MV-4-11 (cell line): ENCODE results near the gene RCAN1.

Source experiments
- DNase-seq: peaks from one replicate; lab custom pipeline; 2025; lab: John Stamatoyannopoulos, UW

Gene RCAN1

DNA sequence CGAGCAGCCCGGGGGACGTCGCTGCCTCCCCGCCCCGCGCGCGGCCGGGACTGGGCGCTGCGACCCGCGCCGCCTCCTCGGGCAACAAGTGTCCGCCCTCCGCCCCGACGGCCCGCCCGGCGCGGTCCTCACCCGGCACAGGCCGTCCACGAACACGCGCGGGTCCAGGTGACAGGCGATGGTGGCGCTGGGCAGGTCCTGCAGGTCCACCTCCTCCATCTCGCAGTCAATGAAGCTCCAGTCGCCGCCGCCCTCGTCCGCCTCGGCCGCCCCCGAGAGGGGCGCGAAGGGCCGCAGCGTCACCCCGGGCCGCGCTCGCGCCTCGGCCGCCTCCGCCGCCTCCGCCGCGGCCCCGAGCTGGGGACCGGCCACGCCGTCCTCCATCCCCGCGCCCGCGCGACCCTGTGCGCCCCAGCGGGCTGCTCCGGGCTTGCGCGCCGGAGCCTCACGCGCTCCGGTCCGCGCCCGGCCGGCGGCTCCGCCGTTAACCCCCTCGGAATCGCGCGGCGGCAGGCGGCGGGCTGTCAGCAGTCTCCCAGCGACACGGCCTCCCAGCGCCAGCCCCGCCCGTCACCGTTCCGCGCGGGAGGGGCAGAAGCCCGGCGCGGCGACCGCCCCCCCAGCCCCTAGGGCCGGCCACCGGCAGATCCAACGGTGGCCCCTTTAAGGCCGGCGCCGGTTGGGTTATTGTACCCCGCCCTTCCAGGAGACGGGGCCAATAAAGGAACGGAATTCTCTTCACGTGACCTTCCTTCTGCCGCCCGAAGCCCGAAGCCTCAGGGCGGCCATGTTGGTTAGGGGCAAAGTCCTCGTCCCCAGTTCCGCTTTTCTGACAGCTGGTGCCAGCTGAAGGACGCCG is at the start of gene RCAN1:
TSS of gene RCAN1 (minus strand) at position 486 of the 859 bp plus-strand sequence. CDS start at position 384, 102 bp downstream.
- DNase-seq, result peak; percentile 96

DNA sequence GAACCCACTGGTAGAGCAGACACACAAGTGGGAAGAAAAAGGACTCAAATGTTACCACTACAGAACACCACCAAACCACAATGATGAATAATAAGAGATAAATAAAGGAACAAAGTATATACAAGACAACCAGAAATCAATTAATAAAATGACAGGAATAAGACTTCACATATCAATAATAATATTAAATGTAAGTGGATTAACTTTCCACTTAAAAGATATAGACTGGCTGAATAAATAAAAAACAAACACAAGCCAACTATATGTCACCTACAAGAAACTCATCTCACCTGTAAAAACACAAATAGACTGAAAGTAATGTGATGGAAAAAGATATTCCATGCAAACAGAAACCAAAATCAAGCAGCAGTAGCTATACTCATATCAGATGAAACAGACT is 46.9 kb upstream of the RCAN1 start:
- DNase-seq, result no peak

DNA sequence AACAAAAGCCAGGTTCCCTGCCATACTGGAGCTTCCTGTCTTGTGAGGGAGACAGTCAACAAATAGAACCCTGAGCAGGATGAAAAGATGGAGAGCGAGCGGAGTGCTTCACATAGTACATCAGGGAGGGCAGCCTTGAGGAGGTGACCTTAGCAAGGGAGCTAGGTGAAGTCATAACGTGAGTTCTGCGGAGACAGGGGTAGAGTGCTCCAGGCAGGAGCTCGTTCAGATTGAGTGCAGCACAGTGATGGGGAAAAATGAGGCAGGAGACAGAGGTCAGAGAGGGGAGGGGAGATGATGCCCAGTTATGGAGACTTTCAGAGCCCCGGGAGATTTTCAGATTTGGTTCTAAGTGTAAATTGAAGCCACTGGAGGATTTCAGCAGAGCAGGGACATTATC is 38.6 kb upstream of the RCAN1 start:
- no peak for DNase-seq

DNA sequence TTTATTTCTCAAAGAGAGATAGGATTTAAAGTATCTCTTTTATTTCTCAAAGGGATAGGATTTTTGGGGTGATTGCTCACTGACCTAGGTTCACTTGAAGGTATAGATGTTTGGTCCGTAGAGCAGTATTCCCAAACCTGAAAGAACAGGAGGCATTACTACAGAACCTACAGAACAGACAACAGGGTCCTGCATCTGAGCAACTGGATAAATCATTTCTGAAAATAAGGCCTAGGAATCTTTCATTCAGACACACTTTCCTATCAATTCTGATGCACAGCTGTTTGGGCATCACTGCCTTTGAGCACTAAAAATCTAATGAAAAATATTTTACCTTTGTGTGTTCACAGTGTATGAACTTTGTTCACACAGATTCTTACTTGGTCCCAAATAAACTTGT is 36.7 kb upstream of the RCAN1 start:
- no peak for DNase-seq

GRCh38 chr21:34650861-34651431 is 36.0 kb upstream of the RCAN1 start:
- no peak for DNase-seq

GRCh38 chr21:34649400-34649799 is 34.5 kb upstream of the RCAN1 start:
- no peak for DNase-seq

DNA sequence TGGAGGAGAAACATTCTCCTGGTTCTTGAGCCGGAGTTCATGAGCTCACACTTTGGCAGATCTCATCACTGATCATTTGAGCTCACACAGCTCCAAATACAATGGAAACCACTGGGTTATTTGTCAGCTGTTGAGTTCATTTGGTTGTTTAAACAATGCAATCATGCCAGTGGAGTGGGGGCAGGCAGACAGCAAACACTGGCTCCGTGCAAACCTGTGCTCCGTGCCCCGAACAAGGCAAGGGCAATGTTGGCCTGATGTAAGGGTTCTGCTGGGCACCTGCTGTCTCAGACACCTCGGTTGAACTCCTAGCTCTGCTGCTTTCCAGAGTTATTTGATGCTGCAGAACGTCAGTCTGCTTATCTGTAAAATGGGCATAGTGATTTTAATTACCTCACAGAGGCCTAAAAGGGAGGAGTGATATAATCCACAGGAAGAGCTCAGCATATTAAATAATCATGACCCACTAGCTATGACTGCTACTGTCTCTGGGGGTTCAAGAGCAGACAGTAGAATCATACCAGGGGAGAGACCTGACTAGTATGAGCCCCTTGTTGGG is 33.9 kb upstream of the RCAN1 start:
- DNase-seq, result no peak

- DNase-seq, result no peak
Observed at GRCh38 chr21:34647555-34647954, 32.6 kb upstream of the RCAN1 start.

DNA sequence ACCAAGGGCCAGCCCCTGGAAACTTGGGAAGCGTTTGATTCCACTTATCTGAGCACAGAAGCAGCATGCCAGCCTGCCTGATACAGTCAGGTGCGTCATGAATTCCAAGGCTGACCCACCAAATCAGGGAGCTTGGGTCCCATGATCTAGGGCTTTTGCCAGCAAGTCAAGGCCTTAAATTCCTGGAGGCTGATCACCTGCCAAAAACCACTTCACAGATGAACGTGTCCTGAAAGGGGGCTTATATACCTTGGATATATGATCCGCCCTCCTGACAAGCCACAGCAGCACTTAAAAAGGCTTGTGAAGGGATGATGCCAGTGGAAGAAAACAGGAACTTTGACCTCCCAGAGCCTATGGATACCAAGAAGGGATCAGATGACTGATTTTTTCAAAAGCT is 29.9 kb upstream of the RCAN1 start:
- no peak for DNase-seq

DNA sequence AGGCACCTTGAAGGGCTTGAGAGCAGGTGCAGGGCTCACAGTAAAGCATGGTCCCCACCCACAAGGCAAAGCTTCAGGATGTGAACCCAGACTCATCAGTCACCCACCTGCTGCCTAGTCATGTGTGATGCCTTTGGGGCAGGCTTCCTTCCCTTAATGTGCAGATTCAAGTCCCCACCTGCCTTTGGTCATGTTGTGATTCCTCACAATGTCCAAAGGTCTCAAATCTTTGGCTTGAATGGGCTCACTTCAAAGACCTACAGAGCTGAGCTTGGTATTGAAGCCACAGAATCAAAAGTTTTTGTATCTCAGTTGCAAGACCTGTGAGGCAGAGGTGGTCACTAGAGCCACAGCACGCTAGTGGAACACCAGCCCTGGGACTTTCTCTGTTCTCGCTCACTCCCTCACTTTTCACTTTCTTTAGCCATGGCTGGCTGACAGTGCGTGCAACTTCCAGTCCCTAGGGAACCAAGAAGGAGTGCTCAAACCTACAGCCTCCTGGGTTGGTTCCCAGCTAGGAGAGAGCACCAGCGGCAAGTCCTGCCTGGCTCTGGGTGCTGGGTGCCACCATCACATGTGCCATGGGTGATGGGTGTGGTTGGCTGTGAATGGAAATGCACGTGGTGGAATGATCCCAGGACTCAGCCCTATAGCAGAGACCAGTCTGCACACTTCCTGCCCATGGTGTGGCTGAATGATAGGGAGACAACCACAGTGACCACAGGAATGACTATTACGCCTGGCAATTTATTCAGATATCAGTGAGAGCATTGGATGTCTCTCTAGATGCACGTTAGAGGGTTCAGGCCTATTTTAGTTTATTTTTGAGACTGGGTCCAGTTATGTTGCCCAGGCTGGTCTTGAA is 27.5 kb upstream of the RCAN1 start:
- DNase-seq, result peak; percentile 57

- DNase-seq, result no peak
Observed at GRCh38 chr21:34640858-34641257, 25.9 kb upstream of the RCAN1 start.

GRCh38 chr21:34639882-34640788 is 25.2 kb upstream of the RCAN1 start:
- peak; percentile 22 for DNase-seq

DNA sequence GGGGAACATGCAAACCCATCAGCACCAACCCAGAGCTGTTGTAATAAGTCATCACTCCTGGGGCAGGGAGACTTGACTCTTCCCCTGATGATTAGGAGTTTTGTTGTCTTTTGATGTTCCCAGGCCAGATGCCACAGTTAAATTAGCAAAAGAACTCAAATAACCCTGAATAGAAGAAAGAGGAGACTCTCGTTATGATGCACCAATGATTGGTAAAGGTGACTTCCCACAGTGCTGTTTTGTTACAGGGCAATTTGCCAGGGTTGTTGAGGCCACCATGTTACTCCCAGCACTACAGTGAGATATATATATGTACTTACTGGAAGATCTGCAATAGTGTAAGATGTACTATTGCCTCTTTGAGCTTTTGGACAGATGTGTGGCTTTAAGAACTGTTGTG is 24.3 kb upstream of the RCAN1 start:
- DNase-seq, result no peak

DNA sequence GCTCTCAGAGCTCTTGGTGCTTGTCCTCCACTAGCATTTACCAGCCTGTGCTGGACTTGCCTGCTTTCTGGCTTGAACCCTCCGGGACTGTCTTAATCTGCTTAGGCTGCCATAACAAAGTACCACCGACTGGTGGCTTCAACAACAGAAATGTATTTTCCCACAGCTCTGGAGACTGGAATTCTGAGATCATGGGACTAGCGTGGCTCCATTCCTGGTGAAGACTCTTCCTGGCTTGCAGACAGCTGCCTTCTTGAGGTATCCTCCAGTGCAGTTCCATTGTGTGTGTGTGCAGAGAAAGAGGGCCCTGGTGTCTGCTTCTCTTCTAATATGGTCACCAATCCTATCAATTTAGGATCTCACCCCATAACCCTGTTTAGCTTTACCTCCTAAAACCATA is 22.0 kb upstream of the RCAN1 start:
- no peak for DNase-seq

DNA sequence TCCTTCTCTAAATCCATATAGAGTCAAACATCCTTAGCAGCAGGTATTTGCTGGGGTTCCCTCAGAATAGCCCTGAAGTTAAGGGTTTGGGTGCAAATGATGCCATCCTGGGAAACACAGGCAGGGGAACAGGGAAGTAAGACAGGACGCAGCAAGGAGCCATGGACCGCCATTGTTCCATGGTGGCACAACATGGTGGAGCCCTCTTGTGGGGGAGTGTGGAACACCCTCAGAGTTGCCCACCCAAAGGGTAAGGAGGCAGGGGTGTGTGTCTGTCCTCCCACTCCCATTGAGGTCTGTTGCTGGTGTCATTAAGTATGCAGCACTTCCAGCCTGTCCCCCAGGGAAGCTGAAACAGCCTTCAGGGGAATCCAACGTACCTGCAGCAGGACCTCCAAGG is 20.4 kb upstream of the RCAN1 start:
- no peak for DNase-seq

GRCh38 chr21:34632498-34632897 is 17.6 kb upstream of the RCAN1 start:
- DNase-seq, result no peak

- peak; percentile 58 for DNase-seq
Observed at GRCh38 chr21:34630536-34631143, 15.7 kb upstream of the RCAN1 start.

DNA sequence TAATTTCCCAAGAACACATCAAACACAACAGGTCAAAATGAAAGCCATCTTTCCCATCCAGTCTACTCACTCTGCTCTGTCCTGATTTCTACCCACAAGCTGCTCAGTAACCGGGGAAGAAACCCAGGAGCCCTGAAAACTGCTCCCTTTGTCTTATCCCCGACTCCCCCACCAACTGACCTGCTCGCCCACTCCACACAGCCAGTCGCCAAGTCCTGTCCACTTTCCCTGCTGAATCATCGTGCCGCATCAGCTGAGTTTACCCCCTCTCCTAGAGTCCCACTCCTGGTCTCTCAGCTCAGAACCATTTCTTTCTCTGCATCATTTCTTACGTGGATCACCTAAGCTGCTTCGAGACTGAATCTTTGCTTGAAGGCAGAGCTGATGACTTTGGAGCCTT is 11.2 kb upstream of the RCAN1 start:
- no peak for DNase-seq

DNA sequence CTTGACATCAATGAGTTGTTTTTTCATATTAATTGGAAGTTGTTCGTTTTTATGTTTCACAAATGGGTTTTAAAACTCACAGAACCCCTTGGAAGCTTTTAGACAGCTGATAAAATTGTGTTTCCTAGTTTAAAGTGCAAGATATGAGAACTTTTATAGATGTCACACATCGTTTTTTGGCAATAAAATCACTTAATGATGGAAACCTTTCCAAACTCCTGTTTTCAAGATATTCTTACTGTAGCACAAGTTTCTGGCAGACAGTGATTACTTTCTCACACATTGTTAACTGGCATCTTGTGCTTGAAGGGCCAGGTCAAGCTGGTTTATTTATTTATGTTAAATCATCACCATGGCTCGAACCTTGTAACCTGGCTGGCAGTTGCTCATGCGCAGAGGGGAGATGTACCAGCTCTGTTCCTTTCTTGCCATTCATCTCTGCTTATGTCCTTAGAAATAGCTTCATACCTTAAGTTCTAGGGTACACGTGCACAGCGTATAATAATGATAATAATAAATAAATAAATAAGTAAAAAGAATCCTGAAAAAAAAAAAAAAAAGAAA is 10.2 kb upstream of the RCAN1 start:
- DNase-seq, result no peak

DNA sequence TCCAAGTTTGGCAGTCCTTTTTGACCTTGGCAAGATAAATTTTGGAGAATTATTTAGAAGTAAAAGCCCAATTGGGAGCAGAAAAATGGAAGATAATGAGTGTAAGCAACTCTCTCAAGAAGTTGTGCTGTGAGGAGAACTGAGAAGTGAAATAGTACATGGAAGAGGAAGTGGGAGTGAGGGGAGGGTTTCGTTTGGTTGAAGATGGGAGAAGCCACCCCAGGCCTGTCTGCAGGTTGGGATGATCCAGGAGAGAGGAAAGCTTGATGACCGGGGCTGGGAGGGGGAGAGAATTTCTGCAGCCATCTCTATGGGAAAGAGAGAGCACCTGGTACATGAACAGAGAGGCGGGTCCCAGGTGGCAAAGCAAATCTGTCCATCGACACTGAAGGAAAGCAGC is 8.6 kb upstream of the RCAN1 start:
- peak; percentile 83 for DNase-seq
